Memory B cell (primary cell): ENCODE measurements around the gene TRNP1.

Experiments
- ATAC-seq: fragments of 150-1000 bp; cut with Tn5 transposase; 2 replicates; pipeline ENCODE4 v1.10.0; 2021; ENCODE audit warnings: low read depth, mild to moderate bottlenecking, moderate library complexity
- DNase-seq, 2 donors: peaks; one replicate each; pipeline ENCODE4 v3.0.0; 2022; ENCODE audit warnings: low spot score in 2 of 2
- H3K27ac Mint-ChIP-seq: one replicate; pipeline ENCODE4 v1.8.0; 2022; ENCODE audit warnings: mild to moderate bottlenecking, moderate library complexity, mixed read lengths
- H3K27me3 Mint-ChIP-seq: one replicate; pipeline ENCODE4 v1.8.0; 2022; ENCODE audit warnings: mixed read lengths
- H3K36me3 Mint-ChIP-seq: one replicate; pipeline ENCODE4 v1.8.0; 2022; ENCODE audit warnings: mild to moderate bottlenecking, mixed read lengths
- H3K4me1 Mint-ChIP-seq: one replicate; pipeline ENCODE4 v1.8.0; 2022; ENCODE audit warnings: mixed read lengths
- H3K4me3 Mint-ChIP-seq: one replicate; pipeline ENCODE4 v1.8.0; 2022; ENCODE audit warnings: mild to moderate bottlenecking, moderate library complexity, mixed read lengths
- H3K9me3 Mint-ChIP-seq: one replicate; pipeline ENCODE4 v1.8.0; 2022; ENCODE audit warnings: mixed read lengths

The TRNP1 gene

GRCh38 chr1:27016376-27016775 is 22.9 kb downstream of the TRNP1 start:
- ATAC-seq (no peak), DNase-seq (no peak)
- Mint-ChIP-seq H3K36me3 (no peaks in the 10 kb centered on the region), H3K4me3 (no peak overlapping the region), H3K9me3 (no peaks in the 10 kb centered on the region), H3K27me3 (peaks cover 4% of the 10 kb centered on the region), H3K4me1 (peaks cover 7% of the 10 kb centered on the region), H3K27ac (no peak overlapping the region)

GRCh38 chr1:27017207-27017606 is 23.7 kb downstream of the TRNP1 start:
- Mint-ChIP-seq H3K36me3 (no peaks in the 10 kb centered on the region), H3K4me3 (no peak overlapping the region), H3K27ac (no peak overlapping the region), H3K9me3 (no peaks in the 10 kb centered on the region), H3K4me1 (peaks cover 4% of the 10 kb centered on the region), H3K27me3 (peaks cover 6% of the 10 kb centered on the region)
- ATAC-seq (no peak), DNase-seq (no peak)

- ATAC-seq (no peak), DNase-seq (no peak)
- Mint-ChIP-seq H3K27ac (no peak overlapping the region), H3K9me3 (no peaks in the 10 kb centered on the region), H3K4me1 (peaks cover 2% of the 10 kb centered on the region), H3K27me3 (peaks cover 5% of the 10 kb centered on the region), H3K36me3 (no peaks in the 10 kb centered on the region), H3K4me3 (no peak overlapping the region)
Observed at GRCh38 chr1:27018316-27018715, 24.8 kb downstream of the TRNP1 start.

- Mint-ChIP-seq H3K9me3 (no peaks in the 10 kb centered on the region), H3K27me3 (peaks cover 5% of the 10 kb centered on the region), H3K4me1 (no peaks in the 10 kb centered on the region), H3K27ac (no peak overlapping the region), H3K36me3 (no peaks in the 10 kb centered on the region), H3K4me3 (no peak overlapping the region)
- DNase-seq (no peak), ATAC-seq (no peak)
Observed at GRCh38 chr1:27021354-27022031, 28.0 kb downstream of the TRNP1 start.

GRCh38 chr1:27025718-27026117 is 32.2 kb downstream of the TRNP1 start:
- Mint-ChIP-seq H3K4me3 (no peak overlapping the region), H3K36me3 (no peaks in the 10 kb centered on the region), H3K27me3 (peaks cover 12% of the 10 kb centered on the region), H3K4me1 (no peaks in the 10 kb centered on the region), H3K9me3 (no peaks in the 10 kb centered on the region), H3K27ac (no peak overlapping the region)
- DNase-seq (no peak), ATAC-seq (no peak)

- peaks cover 3% of the 10 kb centered on the region for H3K4me1 Mint-ChIP-seq
- no peak for ATAC-seq
- no peaks in the 10 kb centered on the region for H3K36me3 Mint-ChIP-seq
- H3K27me3 Mint-ChIP-seq, result peaks cover 14% of the 10 kb centered on the region
- no peak overlapping the region for H3K4me3 Mint-ChIP-seq
- no peak for DNase-seq
- H3K27ac Mint-ChIP-seq, result no peak overlapping the region
- no peaks in the 10 kb centered on the region for H3K9me3 Mint-ChIP-seq
Observed at GRCh38 chr1:27026621-27027574, 33.4 kb downstream of the TRNP1 start.

- H3K4me3 Mint-ChIP-seq, result no peak overlapping the region
- no peaks in the 10 kb centered on the region for H3K9me3 Mint-ChIP-seq
- DNase-seq, result no peak
- H3K27ac Mint-ChIP-seq, result no peak overlapping the region
- peaks cover 12% of the 10 kb centered on the region for H3K27me3 Mint-ChIP-seq
- peaks cover 3% of the 10 kb centered on the region for H3K4me1 Mint-ChIP-seq
- H3K36me3 Mint-ChIP-seq, result no peaks in the 10 kb centered on the region
- ATAC-seq, result no peak
Observed at GRCh38 chr1:27027575-27028250, 34.2 kb downstream of the TRNP1 start.

GRCh38 chr1:27029517-27029916 is 36.0 kb downstream of the TRNP1 start:
- Mint-ChIP-seq H3K4me3 (no peak overlapping the region), H3K27ac (no peak overlapping the region), H3K27me3 (peaks cover 9% of the 10 kb centered on the region), H3K4me1 (peaks cover 3% of the 10 kb centered on the region), H3K9me3 (no peaks in the 10 kb centered on the region), H3K36me3 (no peaks in the 10 kb centered on the region)
- no peak for ATAC-seq
- no peak for DNase-seq

GRCh38 chr1:27031235-27032118 is 38.0 kb downstream of the TRNP1 start:
- Mint-ChIP-seq H3K4me1 (peaks cover 3% of the 10 kb centered on the region), H3K27ac (no peak overlapping the region), H3K27me3 (peaks cover 9% of the 10 kb centered on the region), H3K9me3 (no peaks in the 10 kb centered on the region), H3K36me3 (no peaks in the 10 kb centered on the region), H3K4me3 (no peak overlapping the region)
- DNase-seq (no peak), ATAC-seq (no peak)

- Mint-ChIP-seq H3K4me3 (no peak overlapping the region), H3K27ac (no peak overlapping the region), H3K9me3 (no peaks in the 10 kb centered on the region), H3K36me3 (no peaks in the 10 kb centered on the region), H3K27me3 (peaks cover 8% of the 10 kb centered on the region), H3K4me1 (peaks cover 3% of the 10 kb centered on the region)
- ATAC-seq (no peak), DNase-seq (no peak)
Observed at GRCh38 chr1:27032119-27032461, 38.6 kb downstream of the TRNP1 start.

GRCh38 chr1:27033043-27033746 is 39.7 kb downstream of the TRNP1 start:
- ATAC-seq, result no peak
- no peak for DNase-seq
- Mint-ChIP-seq H3K4me3 (no peak overlapping the region), H3K9me3 (no peaks in the 10 kb centered on the region), H3K36me3 (no peaks in the 10 kb centered on the region), H3K4me1 (peaks cover 3% of the 10 kb centered on the region), H3K27me3 (peaks cover 9% of the 10 kb centered on the region), H3K27ac (no peak overlapping the region)

- ATAC-seq (no peak), DNase-seq (no peak)
- Mint-ChIP-seq H3K4me3 (no peak overlapping the region), H3K36me3 (no peaks in the 10 kb centered on the region), H3K27me3 (peaks cover 13% of the 10 kb centered on the region), H3K4me1 (peaks cover 3% of the 10 kb centered on the region), H3K9me3 (no peaks in the 10 kb centered on the region), H3K27ac (no peak overlapping the region)
Observed at GRCh38 chr1:27035344-27035743, 41.9 kb downstream of the TRNP1 start.

- H3K4me3 Mint-ChIP-seq, result no peak overlapping the region
- peaks cover 2% of the 10 kb centered on the region for H3K4me1 Mint-ChIP-seq
- H3K27ac Mint-ChIP-seq, result no peak overlapping the region
- H3K9me3 Mint-ChIP-seq, result no peaks in the 10 kb centered on the region
- peaks cover 12% of the 10 kb centered on the region for H3K27me3 Mint-ChIP-seq
- no peaks in the 10 kb centered on the region for H3K36me3 Mint-ChIP-seq
- DNase-seq (no peak), ATAC-seq (no peak)
Observed at GRCh38 chr1:27036718-27037117, 43.2 kb downstream of the TRNP1 start.
